Suppressor macrophage treated with lipopolysaccharide for 4 hours (primary cell): ENCODE data around the gene MEF2D.
A peak's percentile ranks its signal among the peaks of the same experiment; 100 is the strongest.

ENCODE experiments used
- DNase-seq: peaks from one replicate; pipeline ENCODE4 v3.0.0-alpha.2; 2020

The MEF2D gene

DNA sequence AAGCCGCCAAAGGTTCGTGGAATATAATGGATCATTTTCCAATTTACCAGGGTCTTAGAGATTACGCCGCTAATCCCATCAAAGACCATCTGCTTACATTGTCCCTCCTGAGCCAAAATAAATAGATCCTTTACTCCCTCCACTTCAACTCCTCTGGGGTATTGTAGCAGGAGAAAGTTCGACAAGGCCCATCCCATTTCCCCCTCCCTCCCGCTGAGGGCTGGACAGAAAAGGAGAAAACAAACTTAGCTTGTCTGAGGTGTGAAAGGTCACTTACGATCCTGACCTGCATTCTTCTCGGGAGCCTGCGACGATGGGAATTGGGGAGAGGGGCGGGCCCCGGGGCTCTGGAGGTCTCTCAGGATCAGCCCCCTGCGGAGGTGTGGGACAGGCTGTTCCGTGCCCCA lies 60.8 kb downstream of the MEF2D start:
- DNase-seq, result no peak

DNA sequence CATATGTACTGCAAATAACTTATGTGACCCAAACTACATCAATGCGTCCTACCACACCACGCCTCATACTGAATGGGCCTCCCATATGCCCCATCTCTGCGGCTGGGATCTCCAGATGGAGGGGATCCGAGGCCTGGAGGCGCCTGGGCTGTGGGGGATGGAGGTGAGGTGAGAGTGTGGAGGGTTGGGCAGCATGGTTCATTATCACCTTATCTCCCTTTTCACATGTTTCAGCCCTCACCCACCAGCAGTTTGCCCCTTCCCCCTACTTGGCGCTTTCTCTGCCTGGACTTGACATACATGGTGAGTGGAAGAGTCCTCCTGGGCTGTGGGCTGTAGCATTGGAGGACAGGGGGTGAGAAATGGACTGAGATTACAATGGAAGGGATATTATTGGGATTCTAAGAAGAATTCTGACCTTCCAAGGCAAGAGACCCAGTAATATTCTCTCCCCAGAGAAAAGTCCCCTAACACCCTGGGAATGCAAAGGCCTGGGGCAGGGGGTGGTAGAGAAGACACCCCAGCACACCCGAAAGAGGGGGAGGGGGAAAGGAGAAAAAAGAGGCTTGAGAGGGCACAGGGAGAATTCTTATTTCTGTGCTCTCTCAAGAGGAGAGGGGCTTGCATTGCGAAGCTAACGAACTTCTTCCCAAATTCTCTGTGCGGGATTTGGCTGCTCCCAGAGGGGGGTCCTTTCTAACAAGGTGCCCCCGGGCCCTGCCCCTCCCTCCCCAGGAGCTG lies 61.4 kb downstream of the MEF2D start:
- no peak for DNase-seq

DNA sequence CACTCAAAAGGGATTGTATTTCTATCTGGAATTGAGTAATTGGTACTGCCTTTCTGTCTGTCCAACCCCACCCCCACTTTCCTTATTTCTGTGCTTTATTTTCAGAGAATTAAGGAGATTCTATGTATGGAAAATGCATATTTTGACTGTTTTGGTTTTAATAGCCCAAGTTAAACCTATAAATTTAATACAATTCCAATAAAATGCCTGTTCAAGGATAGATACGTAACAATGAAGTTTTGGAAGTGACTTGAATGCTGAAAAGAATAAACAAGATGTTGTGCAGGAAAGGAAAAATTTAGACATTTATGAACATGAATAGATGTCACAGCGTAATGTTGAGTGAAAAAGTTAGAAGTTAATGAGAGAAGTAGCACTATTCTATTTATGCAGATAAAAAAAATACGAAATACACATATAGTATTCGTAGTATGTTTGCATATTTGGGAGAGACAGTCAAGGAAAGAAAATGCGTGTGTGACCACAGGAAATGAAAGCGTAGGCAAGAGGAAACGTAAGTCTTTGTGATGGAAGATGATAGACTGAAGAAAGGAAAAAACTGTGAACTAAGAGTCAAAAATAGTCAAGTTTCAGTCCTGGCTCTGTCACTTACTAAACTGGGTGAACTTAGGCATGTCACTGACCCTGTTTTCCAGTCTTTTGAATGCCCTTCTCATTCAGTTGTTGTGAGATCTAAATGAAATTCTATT lies 62.1 kb downstream of the MEF2D start:
- no peak for DNase-seq

- no peak for DNase-seq
Measured at GRCh38 chr1:156437037-156437867, 63.3 kb downstream of the MEF2D start.

DNA sequence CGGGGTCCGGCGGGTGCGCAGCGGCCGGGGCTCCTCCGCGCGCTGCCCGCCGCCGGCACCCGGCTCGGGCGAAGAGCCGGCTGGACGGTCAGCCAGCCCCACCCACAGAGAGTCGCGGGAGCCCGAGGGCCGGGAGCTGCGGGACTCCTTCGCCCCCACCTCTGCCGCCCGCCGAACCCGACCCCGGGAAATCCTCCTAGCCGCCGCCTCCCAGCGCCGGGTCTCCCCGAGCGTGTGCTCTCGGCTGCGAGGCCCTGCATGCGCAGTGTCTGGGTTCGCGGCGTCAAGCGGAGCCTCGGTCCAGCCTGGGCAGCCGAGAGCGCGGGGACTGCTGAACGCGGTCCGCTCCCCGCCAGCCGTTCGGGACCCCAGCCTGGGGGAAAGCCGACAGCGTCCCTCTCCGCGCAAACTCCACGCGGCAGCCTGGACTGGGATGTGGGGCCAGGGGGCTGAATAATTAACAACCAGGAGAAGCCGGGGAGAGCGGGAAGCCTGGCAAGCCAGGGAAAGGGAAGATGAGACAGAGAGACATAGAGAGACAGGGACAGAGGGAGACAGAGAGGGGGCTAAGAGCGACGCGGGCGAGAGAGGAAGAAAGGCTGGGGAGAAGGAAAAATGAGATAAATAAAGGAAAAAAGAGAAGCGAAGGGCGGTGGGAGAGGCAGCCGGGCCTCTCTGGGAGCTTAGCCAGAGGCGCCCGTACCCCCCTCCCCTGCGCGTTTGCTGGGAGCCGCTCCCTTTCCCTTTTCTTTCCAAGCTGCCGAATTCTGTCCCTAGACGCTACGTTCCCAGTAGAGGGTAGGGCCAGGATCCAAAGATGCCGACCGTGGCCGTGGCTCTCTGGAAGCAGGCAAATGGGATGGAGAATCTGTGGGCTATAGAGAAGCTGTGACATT lies 64.2 kb downstream of the MEF2D start:
- no peak for DNase-seq

DNA sequence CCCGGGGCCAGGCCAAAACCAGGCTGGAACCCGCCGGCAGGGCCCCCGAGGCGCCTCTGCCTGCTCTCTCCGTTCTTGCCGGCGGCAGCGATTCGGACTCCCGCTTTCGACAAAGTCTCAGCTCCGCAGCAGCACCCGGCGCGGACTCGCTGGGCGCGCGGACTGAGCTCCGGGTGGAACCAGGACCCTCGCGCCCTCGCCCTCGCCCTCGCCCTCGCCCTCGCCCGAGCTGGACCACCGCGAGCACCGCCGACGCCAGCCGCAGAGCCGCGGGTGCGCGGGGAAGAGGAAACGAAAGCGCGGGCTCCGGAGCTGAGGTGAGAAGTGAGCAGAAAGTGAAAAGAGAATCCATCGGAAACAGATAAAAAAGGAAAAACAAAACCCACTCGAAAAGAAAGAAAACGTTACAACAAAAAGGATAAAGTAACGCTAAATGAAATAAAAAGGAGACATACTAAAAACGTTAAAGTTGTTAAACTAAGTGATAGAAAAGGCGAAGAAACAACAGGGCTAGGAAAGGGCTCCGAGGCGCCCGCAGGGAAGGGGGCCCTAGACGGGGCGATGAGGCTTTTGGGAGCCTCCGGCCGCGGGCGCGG lies 64.9 kb downstream of the MEF2D start:
- peak; percentile 35 for DNase-seq

- DNase-seq, result no peak
Measured at GRCh38 chr1:156434989-156435544, 65.5 kb downstream of the MEF2D start.

DNA sequence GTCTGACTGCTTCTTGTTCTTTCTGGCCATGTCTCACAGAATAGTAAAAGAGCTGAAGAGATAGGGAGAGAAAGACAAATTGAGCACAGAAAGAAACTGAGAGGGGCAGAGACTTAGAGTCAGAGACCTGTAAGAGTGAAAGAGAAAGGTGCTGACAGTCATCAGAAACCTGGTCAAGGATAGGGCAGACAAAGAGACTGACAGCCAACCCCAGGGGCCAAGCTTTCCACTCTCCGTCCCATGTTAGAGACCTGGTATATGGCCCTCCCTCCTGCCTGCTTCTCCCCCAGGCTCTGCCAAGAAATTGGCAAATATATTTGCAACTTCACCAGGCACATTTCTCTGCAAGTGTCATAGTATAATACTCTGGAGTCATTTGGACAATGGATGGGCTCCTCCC lies 67.0 kb downstream of the MEF2D start:
- DNase-seq, result no peak

- DNase-seq, result no peak
Measured at GRCh38 chr1:156433032-156433431, 67.5 kb downstream of the MEF2D start.

GRCh38 chr1:156432669-156433018 lies 67.9 kb downstream of the MEF2D start:
- DNase-seq, result no peak

DNA sequence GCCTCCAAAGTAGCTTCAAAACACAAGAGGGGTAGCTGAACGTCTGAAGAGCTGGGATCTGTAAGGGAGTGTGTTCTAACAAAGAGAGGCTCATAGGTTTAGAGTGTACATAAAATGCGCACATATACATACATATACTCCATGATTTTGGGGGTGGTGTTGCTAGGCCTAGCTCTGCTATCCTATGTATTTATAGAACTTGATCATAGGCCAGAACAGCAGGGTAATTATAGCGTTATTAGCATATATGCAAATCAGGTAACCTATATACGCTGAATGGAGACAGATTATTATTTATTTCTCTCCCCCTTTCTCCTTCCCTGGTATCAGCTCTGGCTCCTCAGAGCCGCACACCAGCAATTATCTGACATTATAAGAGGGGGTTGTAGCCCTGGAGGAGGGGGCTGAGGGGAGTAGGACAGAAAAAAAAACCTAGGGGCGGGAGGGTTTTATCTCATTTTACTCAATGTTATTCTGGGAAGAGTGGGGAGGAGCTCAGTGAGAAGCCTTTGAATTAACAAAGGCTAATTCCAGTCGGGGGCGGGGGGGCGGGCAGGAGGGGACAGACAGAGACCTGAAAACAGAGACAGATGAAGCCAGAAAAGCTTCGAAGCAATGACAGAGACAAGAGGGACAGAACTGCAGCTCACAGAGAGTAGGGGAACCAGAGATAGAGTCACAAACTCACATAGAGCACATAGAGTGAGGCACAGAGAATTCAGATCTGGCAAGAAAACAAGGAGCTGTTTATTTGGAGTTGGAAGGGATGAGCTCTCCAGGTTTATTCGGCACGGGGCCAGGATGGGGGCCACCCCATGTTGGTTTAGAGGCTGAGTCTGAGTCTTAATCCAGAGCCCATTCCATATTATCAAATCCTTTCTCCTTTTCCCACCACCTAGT lies 68.6 kb downstream of the MEF2D start:
- DNase-seq, result no peak

GRCh38 chr1:156431366-156431765 lies 69.2 kb downstream of the MEF2D start:
- no peak for DNase-seq

- no peak for DNase-seq
Measured at GRCh38 chr1:156430866-156431265, 69.7 kb downstream of the MEF2D start.

DNA sequence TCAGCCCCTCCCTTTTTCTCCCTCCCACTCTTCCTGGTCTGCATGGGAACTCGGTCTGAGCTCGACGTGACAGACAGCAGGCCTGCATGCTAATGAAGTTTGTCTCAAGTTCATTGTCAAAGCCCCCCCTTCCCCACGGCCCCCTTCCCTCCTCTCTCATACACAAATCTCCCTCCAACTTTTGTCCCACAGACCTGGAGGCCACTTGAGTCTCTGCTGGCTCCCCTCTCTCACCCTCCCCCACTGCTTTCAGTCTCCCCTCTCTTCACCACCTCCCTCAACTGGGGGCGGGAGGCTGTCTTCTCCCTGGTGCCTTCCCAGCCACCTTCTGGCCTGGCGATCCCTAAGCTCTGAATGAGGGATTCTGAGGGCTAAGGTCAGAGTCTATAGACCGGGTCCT lies 70.3 kb downstream of the MEF2D start:
- DNase-seq, result no peak

- no peak for DNase-seq
Measured at GRCh38 chr1:156429313-156430060, 71.1 kb downstream of the MEF2D start.

GRCh38 chr1:156428746-156429288 lies 71.8 kb downstream of the MEF2D start:
- no peak for DNase-seq

GRCh38 chr1:156427957-156428356 lies 72.6 kb downstream of the MEF2D start:
- no peak for DNase-seq

GRCh38 chr1:156425943-156426342 lies 74.6 kb downstream of the MEF2D start:
- DNase-seq, result no peak

GRCh38 chr1:156424806-156425432 lies 75.7 kb downstream of the MEF2D start:
- DNase-seq, result no peak
